ENCODE data around the gene FSTL4. TPM values are rescaled to one million over a fixed set of nuclear protein-coding genes. Genes with fewer than 3 reads are reported as not detected.

FSTL4 gene
- total and polyA plus RNA-seq, 12 donors = 0.48 to 5.2 (median 2.3) TPM

DNA sequence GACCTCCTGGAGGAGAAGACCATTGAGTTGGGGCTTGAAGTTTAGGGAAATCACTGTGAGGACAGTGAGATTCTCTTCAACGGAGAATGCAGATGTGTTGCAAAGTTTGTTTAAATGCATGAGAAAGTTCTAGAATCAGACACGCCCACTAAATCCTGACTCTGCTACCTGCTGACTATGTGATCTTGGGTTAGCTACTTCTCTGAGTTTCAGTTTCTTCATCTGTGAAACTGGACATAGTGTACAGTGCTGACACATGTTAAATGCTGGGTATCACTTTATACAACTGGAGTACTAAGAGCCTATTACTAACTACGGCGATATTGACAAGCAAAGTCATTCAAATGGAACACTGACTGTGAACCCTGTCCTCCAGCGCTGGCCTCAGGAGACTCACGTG lies 305.1 kb downstream of the FSTL4 start:
- Histone ChIP-seq H3K36me3 (replicated peaks in 1 of 2) (no peaks in the 10 kb centered on the region), H3K4me1 (replicated peaks in 1 of 2) (no peaks in the 10 kb centered on the region), H3K27ac (no peak overlapping the region), H3K9me3 (replicated peaks in 1 of 3) (no peaks in the 10 kb centered on the region), H3K4me3 (no peak overlapping the region), H3K27me3 (no peaks in the 10 kb centered on the region)
- 87 to 96% (median 88%) methylated on average over 6 of the region's 6 CpGs for WGBS, 4 donors
- intact Hi-C loops (cut with DNase I) = no loop called here
- no peak for DNase-seq
- TF ChIP-seq POLR2A (IDR thresholded peaks at IDR 0.05) (no peak), CTCF (IDR thresholded peaks at IDR 0.05) (no peak)

- H3K27me3 ChIP-seq = no peaks in the 10 kb centered on the region
- no peaks in the 10 kb centered on the region for H3K4me1 ChIP-seq (replicated peaks in 1 of 2)
- TF ChIP-seq POLR2A (IDR thresholded peaks at IDR 0.05) = no peak
- H3K4me3 ChIP-seq = no peak overlapping the region
- 94 to 100% (median 97%) methylated on average over 1 to 2 of the region's 2 CpGs; no CpG with 5 or more reads in 1 of the 4 donors for WGBS, 4 donors
- H3K36me3 ChIP-seq (replicated peaks in 1 of 2) = no peaks in the 10 kb centered on the region
- no peak overlapping the region for H3K27ac ChIP-seq
- intact Hi-C loops (cut with DNase I) = no loop called here
- no peaks in the 10 kb centered on the region for H3K9me3 ChIP-seq (replicated peaks in 1 of 3)
- no peak for DNase-seq
Observed at GRCh38 chr5:133304707-133305216, 307.6 kb downstream of the FSTL4 start.

- Histone ChIP-seq H3K27me3 (no peaks in the 10 kb centered on the region), H3K36me3 (replicated peaks in 1 of 2) (no peaks in the 10 kb centered on the region), H3K27ac (no peak overlapping the region), H3K4me1 (replicated peaks in 1 of 2) (no peaks in the 10 kb centered on the region), H3K9me3 (replicated peaks in 1 of 3) (no peaks in the 10 kb centered on the region), H3K4me3 (no peak overlapping the region)
- WGBS, 4 donors = 51 to 81% (median 77%) methylated on average over 2 of the region's 2 CpGs
- TF ChIP-seq POLR2A (IDR thresholded peaks at IDR 0.05) = no peak
- no peak for TF ChIP-seq CTCF (IDR thresholded peaks at IDR 0.05)
- intact Hi-C loops (cut with DNase I) = no loop called here
- no peak for DNase-seq
Observed at GRCh38 chr5:133304178-133304577, 308.2 kb downstream of the FSTL4 start.

GRCh38 chr5:133303298-133303697 lies 309.0 kb downstream of the FSTL4 start:
- H3K4me1 ChIP-seq (replicated peaks in 1 of 2) = no peaks in the 10 kb centered on the region
- H3K9me3 ChIP-seq (replicated peaks in 1 of 3) = no peaks in the 10 kb centered on the region
- WGBS, 4 donors = 75 to 89% (median 82%) methylated on average over 2 of the region's 2 CpGs
- H3K36me3 ChIP-seq (replicated peaks in 1 of 2) = no peaks in the 10 kb centered on the region
- DNase-seq = no peak
- intact Hi-C loops (cut with DNase I) = no loop called here
- H3K27ac ChIP-seq = no peak overlapping the region
- no peak overlapping the region for H3K4me3 ChIP-seq
- TF ChIP-seq CTCF (IDR thresholded peaks at IDR 0.05) = no peak
- no peak for TF ChIP-seq POLR2A (IDR thresholded peaks at IDR 0.05)
- no peaks in the 10 kb centered on the region for H3K27me3 ChIP-seq

DNA sequence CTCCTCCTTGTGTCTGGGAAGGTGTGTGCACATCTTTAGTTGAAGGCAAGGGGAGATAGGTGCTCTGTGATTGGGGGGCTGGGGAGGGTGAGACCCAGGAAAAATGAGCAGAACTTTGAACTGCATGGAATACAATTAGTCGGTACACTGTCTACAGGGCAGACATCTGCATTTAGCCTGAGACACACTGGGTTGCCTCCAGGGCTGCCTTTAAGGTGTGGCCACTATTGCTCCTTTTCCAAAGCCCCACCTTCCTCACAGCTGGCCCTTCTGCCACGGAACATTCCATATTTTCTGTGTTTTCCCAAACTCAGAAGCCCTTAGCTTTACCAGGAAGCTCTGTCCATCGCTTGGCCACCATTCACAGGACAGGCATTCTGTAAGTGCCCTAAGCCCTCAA lies 312.6 kb downstream of the FSTL4 start:
- H3K27ac ChIP-seq = no peak overlapping the region
- H3K36me3 ChIP-seq (replicated peaks in 1 of 2) = no peaks in the 10 kb centered on the region
- H3K27me3 ChIP-seq = no peaks in the 10 kb centered on the region
- 73 to 86% (median 81%) methylated on average over 3 of the region's 3 CpGs for WGBS, 4 donors
- no peak for DNase-seq
- H3K9me3 ChIP-seq (replicated peaks in 1 of 3) = no peaks in the 10 kb centered on the region
- intact Hi-C loops (cut with DNase I) = no loop called here
- no peak overlapping the region for H3K4me3 ChIP-seq
- H3K4me1 ChIP-seq (replicated peaks in 1 of 2) = no peaks in the 10 kb centered on the region
- TF ChIP-seq CTCF (IDR thresholded peaks at IDR 0.05) (no peak), POLR2A (IDR thresholded peaks at IDR 0.05) (no peak)
